A673 (cell line): Measurements from ENCODE around the gene SESN2. TPM values are rescaled to one million over a fixed set of nuclear protein-coding genes. Genes with fewer than 3 reads are reported as not detected.

Experiments
- BruUV-seq: library from RNA; stranded (reverse); fragments of 400-500 nt; replicated peaks from 2 replicates; lab custom pipeline; 2021; lab: Mats Ljungman, UMichigan
- CTCF ChIA-PET: fragments of 300-600 bp; sonication (Branson Sonifier 250); formaldehyde crosslinking; loops from one replicate; lab custom pipeline; 2022; ENCODE audit warnings: antibody characterized with exemption; lab: Charles Lee
- POLR2A ChIA-PET: fragments of 300-600 bp; sonication (Branson Sonifier 250); formaldehyde crosslinking; loops from one replicate; lab custom pipeline; 2022; ENCODE audit warnings: antibody characterized with exemption; ENCODE audit not compliant: low non-redundant PET; lab: Charles Lee
- DNase-seq: peaks from one replicate; pipeline ENCODE4 v3.0.0-alpha.2; 2015; ENCODE audit warnings: low spot score
- H3K27ac ChIP-seq: fragments of 200-600 bp; sonication (generic); 2 replicates; pipeline ENCODE4 v1.5.1; 2016; ENCODE audit warnings: mixed run types, low read depth, mild to moderate bottlenecking, mixed read lengths, antibody characterized with exemption, low read length; ENCODE audit not compliant: poor library complexity, severe bottlenecking
- H3K27me3 ChIP-seq: fragments of 200-600 bp; sonication (generic); replicated peaks from 2 replicates; pipeline ENCODE4 v1.6.1; 2017; ENCODE audit warnings: mixed run types, low read depth, mild to moderate bottlenecking, mixed read lengths, antibody characterized with exemption, low read length; ENCODE audit not compliant: insufficient read depth, poor library complexity
- H3K36me3 ChIP-seq: fragments of 200-600 bp; sonication (generic); 2 replicates; pipeline ENCODE4 v1.6.1; 2016; ENCODE audit warnings: mixed run types, mild to moderate bottlenecking, mixed read lengths, antibody characterized with exemption, low read length; ENCODE audit not compliant: insufficient read depth, poor library complexity, severe bottlenecking
- H3K4me1 ChIP-seq: fragments of 200-600 bp; sonication (generic); 2 replicates; pipeline ENCODE4 v1.6.1; 2017; ENCODE audit warnings: mixed run types, mild to moderate bottlenecking, mixed read lengths, antibody characterized with exemption, low read length; ENCODE audit not compliant: insufficient read depth, poor library complexity, severe bottlenecking
- H3K4me3 ChIP-seq: fragments of 200-600 bp; sonication (generic); 2 replicates; pipeline ENCODE4 v1.5.1; 2016; ENCODE audit warnings: low read depth, mixed run types, mild to moderate bottlenecking, mixed read lengths, low read length; ENCODE audit not compliant: poor library complexity, severe bottlenecking
- H3K9me3 ChIP-seq: fragments of 200-600 bp; sonication (generic); 2 replicates; pipeline ENCODE4 v1.6.1; 2016; ENCODE audit warnings: mixed run types, low read depth, mild to moderate bottlenecking, mixed read lengths, antibody characterized with exemption, low read length; ENCODE audit not compliant: poor library complexity, severe bottlenecking
- EZH2 ChIP-seq: fragments of 200-600 bp; sonication (generic); IDR thresholded peaks from 2 replicates; pipeline ENCODE4 v1.6.1; 2017; ENCODE audit warnings: borderline replicate concordance, low read depth, mild to moderate bottlenecking, mixed read lengths, antibody characterized with exemption, low read length; ENCODE audit not compliant: poor library complexity, severe bottlenecking
- intact Hi-C: fragments of 100-400 bp; cut with micrococcal nuclease; formaldehyde crosslinking; loops from one replicate; pipeline ENCODE4 v1.10.0; 2022; ENCODE audit not compliant: unreplicated experiment
- total RNA-seq: library from RNA; stranded (reverse); gene quantifications from 2 replicates; pipeline ENCODE4 v1.2.3, GENCODE V29; 2021
- TF ChIP-seq, protein P1 (sequence below): fragments of 300-800, 200-600 bp; sonication (generic); conservative IDR thresholded peaks from 2 replicates; pipeline ENCODE4 v1.5.1; 2017; ENCODE audit warnings: low read depth, mild to moderate bottlenecking, antibody characterized with exemption, low read length, moderate library complexity, mixed read lengths

The SESN2 gene
- total RNA-seq, 1 experiment from 2014 or later: 15.7 TPM

DNA sequence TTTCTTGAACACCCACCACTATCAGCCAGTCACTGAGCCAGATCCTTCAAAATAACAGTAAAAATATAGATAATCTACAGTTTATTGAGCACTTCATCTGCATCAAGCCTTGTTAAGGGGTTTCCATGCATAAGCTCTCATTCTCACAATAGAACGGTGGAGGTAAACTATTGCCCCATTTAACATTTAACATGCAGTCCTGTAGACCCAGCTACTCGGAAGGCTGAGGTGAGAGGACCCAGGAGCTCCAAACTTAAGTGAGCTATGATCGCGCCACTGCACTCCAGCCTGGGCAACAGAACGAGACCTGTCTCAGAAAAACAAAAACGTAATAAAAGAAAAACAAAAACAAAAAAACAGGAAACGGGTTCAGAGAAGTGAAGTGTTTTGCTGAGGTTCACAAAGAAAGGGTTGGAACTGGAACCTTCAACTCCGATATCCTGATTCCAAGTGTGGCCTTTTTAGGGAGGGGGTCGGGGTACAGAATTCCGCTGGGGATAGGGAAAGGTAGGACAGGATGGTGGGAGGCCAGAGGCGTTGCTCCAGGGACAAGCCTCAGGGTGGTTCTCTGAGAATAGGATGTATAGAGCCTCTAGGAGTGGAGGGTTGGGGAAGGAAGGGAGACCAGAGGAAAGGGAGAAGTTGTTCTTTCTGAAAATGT lies 11.6 kb upstream of the SESN2 start:
- ChIA-PET POLR2A (interaction anchor here (1.0 kb wide), 1 partner anchor 11 kb away, joined by 4 read pairs; no protein-coding TSS in a partner anchor), CTCF (interaction anchor here (0.5 to 2.1 kb wide), 10 partner anchors 12 to 629 kb away, joined by 3 to 10 read pairs (median 4); partner anchors contain the start of genes ATP5IF1, MED18 and SESN2)
- DNase-seq: no peak
- Histone ChIP-seq H3K4me1 (peaks cover 39% of the 10 kb centered on the region), H3K27ac (peak overlapping the region; percentile 85), H3K4me3 (peak overlapping the region; percentile 57), H3K9me3 (no peaks in the 10 kb centered on the region), H3K36me3 (no peaks in the 10 kb centered on the region), H3K27me3 (no peaks in the 10 kb centered on the region)
- no TSS peak for BruUV-seq
- intact Hi-C loops: loop anchor here (2.0 to 10.0 kb wide), 3 partner anchors 81 to 355 kb away; partner anchors contain the start of gene MED18
- TF ChIP-seq, protein P1, sequence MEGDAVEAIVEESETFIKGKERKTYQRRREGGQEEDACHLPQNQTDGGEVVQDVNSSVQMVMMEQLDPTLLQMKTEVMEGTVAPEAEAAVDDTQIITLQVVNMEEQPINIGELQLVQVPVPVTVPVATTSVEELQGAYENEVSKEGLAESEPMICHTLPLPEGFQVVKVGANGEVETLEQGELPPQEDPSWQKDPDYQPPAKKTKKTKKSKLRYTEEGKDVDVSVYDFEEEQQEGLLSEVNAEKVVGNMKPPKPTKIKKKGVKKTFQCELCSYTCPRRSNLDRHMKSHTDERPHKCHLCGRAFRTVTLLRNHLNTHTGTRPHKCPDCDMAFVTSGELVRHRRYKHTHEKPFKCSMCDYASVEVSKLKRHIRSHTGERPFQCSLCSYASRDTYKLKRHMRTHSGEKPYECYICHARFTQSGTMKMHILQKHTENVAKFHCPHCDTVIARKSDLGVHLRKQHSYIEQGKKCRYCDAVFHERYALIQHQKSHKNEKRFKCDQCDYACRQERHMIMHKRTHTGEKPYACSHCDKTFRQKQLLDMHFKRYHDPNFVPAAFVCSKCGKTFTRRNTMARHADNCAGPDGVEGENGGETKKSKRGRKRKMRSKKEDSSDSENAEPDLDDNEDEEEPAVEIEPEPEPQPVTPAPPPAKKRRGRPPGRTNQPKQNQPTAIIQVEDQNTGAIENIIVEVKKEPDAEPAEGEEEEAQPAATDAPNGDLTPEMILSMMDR: no peak
- no peak for TF ChIP-seq EZH2

DNA sequence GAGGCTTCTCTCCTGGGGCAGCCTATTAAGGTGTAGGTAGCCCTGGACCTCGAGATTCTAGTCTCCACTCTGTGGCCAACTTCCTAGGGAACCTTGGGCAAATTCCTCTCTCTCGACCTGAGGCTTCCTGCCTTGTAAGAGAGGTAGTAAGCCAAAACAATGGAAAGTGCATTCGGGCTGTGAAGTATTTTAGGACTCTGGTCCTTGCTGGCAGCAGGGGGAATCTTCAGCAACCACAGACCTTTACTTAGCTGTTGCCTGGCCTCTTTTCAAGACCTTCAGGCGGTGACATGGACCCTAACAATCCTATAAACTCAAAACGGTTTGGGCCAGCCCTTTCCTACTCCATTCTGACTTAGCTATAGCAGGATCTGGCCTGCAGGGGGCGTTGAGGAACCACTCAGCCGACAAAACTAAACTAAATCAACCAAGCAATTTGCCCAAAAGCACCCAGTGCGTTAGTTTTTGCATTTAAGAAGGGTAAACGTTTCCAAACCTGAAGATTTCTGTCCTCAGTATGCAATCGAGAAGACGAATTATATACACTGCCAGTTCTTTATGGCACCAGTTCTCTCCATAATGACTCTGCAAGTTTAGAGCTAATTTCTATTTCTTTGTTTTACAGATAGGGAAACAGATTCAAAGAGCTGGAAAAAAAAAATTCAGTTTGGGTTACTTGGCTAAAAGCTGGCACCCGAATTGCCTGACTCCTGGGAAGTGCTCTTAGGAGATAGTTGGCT lies 10.9 kb upstream of the SESN2 start:
- H3K4me3 ChIP-seq: peak overlapping the region; percentile 36
- intact Hi-C loops: loop anchor here (2.0 to 10.0 kb wide), 3 partner anchors 80 to 354 kb away; partner anchors contain the start of gene MED18
- H3K4me1 ChIP-seq: peaks cover 39% of the 10 kb centered on the region
- H3K9me3 ChIP-seq: no peaks in the 10 kb centered on the region
- H3K27me3 ChIP-seq: no peaks in the 10 kb centered on the region
- no TSS peak for BruUV-seq
- ChIA-PET POLR2A (interaction anchor here (0.7 to 1.6 kb wide), 4 partner anchors 10 to 275 kb away, joined by 4 to 11 read pairs (median 10); partner anchors contain the start of genes MED18 and SESN2), CTCF (interaction anchor here (0.5 to 2.1 kb wide), 13 partner anchors 11 to 629 kb away, joined by 3 to 10 read pairs (median 5); partner anchors contain the start of genes ATP5IF1, MED18 and SESN2)
- peak; percentile 89 for DNase-seq
- peak overlapping the region; percentile 85 for H3K27ac ChIP-seq
- H3K36me3 ChIP-seq: no peaks in the 10 kb centered on the region
- TF ChIP-seq EZH2: no peak
- TF ChIP-seq, protein P1: peak; percentile 96
